Liver (tissue), 2 donors: ENCODE data around the gene DLX4.

Experiments used
- CTCF ChIP-seq: fragments of 150-350 bp; IDR thresholded peaks from 2 replicates; pipeline ENCODE4 v1.5.1; 2017; ENCODE audit warnings: improper control_type of control experiment, low read depth, low read length; ENCODE audit not compliant: missing input control
- REST ChIP-seq: IDR thresholded peaks from 2 replicates; pipeline ENCODE4 v1.6.1; 2016; ENCODE audit warnings: antibody characterized with exemption, mild to moderate bottlenecking
- YY1 ChIP-seq: IDR thresholded peaks from 2 replicates; pipeline ENCODE4 v1.6.1; 2016; ENCODE audit warnings: antibody characterized with exemption, mild to moderate bottlenecking
- donor health status: healthy.

- no peak for TF ChIP-seq CTCF
- TF ChIP-seq REST = no peak
- no peak for TF ChIP-seq YY1
These were observed 24.6 kb upstream of the DLX4 start for GRCh38 chr17:49944273-49944870.
